Naive thymus-derived CD8-positive, alpha-beta T cell (primary cell): ENCODE results near the gene SSX2IP. TPM values are rescaled to one million over a fixed set of nuclear protein-coding genes. Genes with fewer than 3 reads are reported as not detected.

Source experiments
- ATAC-seq, 2 donors: fragments of 150-1000 bp; cut with Tn5 transposase in 1 of 2; sonication (Bioruptor Pico), chemical (Tn5 transposase) in 1 of 2; 1 replicate in 1 of 2; 2 replicates in 1 of 2; pipeline ENCODE4 v1.10.0; 2021; ENCODE audit warnings: mild to moderate bottlenecking in 2 of 2, moderate library complexity in 2 of 2
- POLR2A ChIA-PET: fragments of 350-600 bp; sonication (Branson Sonifier 250); formaldehyde crosslinking; loops from one replicate; lab custom pipeline; 2021; ENCODE audit warnings: antibody characterized with exemption; lab: Charles Lee
- DNase-seq, 10 donors: peaks; one replicate each; pipeline versions ENCODE4 v3.0.0 to v3.0.0-alpha.2; 2020 to 2022
- H3K27ac Mint-ChIP-seq, 10 donors: one replicate each; pipeline ENCODE4 v1.8.0; 2020 to 2022; ENCODE audit warnings: mild to moderate bottlenecking in 10 of 10, mixed read lengths in 10 of 10, moderate library complexity in 4 of 10, inconsistent platforms in 1 of 10
- H3K27me3 Mint-ChIP-seq, 5 donors: one replicate each; pipeline ENCODE4 v1.8.0; 2021 to 2022; ENCODE audit warnings: mixed read lengths in 5 of 5
- H3K36me3 Mint-ChIP-seq, 3 donors: one replicate each; pipeline ENCODE4 v1.8.0; 2020 to 2022; ENCODE audit warnings: mixed read lengths in 3 of 3, mild to moderate bottlenecking in 2 of 3, inconsistent platforms in 1 of 3
- H3K4me1 Mint-ChIP-seq, 4 donors: one replicate each; pipeline ENCODE4 v1.8.0; 2021 to 2022; ENCODE audit warnings: mixed read lengths in 4 of 4
- H3K4me3 Mint-ChIP-seq, 10 donors: one replicate each; pipeline ENCODE4 v1.8.0; 2020 to 2022; ENCODE audit warnings: mild to moderate bottlenecking in 10 of 10, mixed read lengths in 10 of 10, moderate library complexity in 6 of 10, inconsistent platforms in 1 of 10
- H3K9me3 Mint-ChIP-seq, 9 donors: one replicate each; pipeline ENCODE4 v1.8.0; 2020 to 2022; ENCODE audit warnings: mixed read lengths in 9 of 9, mild to moderate bottlenecking in 3 of 9, inconsistent platforms in 1 of 9, moderate library complexity in 1 of 9
- polyA plus RNA-seq, 3 donors: library from polyadenylated mRNA; unstranded; fragments of 300-500 nt; fragmentation: Illumina TruSeq; gene quantifications; one replicate each; pipeline ENCODE4 v1.2.3, GENCODE V29; 2021
- total RNA-seq, 8 experiments: library from RNA in 2 of 8; stranded (reverse) in 2 of 8; gene quantifications; one replicate each; pipeline ENCODE4 v1.2.3 and lab custom pipeline; 2021 to 2026

The SSX2IP gene
- total and polyA plus RNA-seq, 5 experiments from 2014 or later, result 6.9 to 11.4 (median 9.9) TPM

DNA sequence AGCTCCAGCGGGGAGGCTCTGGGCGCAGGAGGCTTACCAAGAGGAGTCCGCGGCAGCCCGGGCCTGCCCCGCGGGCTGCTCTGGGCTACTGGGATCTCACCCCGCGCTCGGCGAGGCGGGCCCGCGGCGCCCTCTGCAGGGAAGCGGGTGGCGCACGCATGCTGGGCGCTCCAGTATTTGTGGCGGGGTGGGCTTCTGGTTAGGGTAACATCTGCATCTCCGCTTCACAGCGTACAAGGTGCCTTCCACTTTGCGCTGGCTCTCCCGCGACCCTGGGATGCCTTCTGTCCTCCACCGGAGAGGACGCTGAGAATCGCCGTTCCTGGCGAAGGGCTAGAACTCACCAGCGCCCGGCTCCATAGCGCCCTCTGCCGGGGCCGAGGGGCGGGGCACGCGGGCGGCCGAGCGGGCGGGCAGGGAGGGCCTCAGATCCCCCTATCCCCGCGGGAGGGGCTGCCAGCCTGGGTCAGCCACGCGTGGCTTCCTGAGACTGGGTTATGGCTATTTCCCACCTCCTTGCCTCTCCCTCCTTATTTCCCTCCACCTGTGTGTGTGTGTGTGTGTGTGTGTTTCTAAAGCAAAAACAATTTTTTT is 69.4 kb downstream of the SSX2IP start:
- POLR2A ChIA-PET, result interaction anchor here (1.0 to 1.8 kb wide), 4 partner anchors 9 to 477 kb away, joined by 4 to 13 read pairs (median 6); partner anchors contain the start of genes CTBS and PRKACB

DNA sequence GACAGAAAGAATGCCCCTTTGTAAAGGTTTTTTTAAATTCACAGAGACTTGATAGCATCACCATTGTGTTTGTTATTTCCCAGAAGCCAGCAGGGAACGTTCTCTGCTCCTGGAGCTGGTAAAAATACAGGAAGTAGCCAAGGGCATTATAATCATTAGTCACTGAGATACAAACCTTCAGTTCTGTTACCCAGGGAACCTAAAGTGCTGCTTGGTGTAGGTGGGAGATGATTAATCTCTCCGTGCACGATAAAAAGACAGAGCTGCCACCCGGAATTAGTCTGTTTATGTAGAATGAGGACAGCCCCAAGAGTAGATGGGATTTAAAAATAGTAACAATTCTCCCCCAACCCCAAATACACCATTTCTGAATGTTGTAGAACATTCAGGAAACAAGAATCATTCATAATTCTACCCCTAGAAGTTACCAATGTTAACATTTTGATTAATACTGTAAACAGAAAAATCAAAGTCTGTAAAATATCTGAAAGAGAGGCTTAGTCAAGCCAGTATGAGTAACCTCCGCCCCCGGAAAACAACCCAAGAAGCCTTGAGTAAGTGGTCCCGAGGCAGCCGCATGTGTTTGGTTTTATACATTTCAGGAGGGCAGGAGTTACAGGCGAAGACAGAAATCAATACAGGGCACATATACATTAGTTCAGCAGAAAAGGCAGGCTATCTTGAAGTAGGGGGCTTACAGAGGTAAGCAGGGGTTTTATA is 70.7 kb downstream of the SSX2IP start:
- DNase-seq (no peak), ATAC-seq (no peak)
- POLR2A ChIA-PET, result interaction anchor here (1.1 to 1.8 kb wide), 5 partner anchors 8 to 178 kb away, joined by 4 to 13 read pairs (median 5); partner anchors contain the start of gene CTBS
- Mint-ChIP-seq H3K36me3 (no peaks in the 10 kb centered on the region), H3K4me3 (peak overlapping the region; percentile 6 to 96 (median 65)), H3K4me1 (peaks cover 2 to 11% (median 5%) of the 10 kb centered on the region in 4 donors), H3K27me3 (peaks cover 0 to 5% (median 0%) of the 10 kb centered on the region in 5 donors), H3K27ac (peak overlapping the region in 4 of 10 donors; percentile 34 to 68 (median 59)), H3K9me3 (peaks cover 0 to 4% (median 0%) of the 10 kb centered on the region in 9 donors)

More for the DNA sequence above, 69.4 kb downstream of the SSX2IP start:
- DNase-seq (peak; percentile 63 to 95 (median 82)), ATAC-seq (peak; percentile 94 to 95)
- Mint-ChIP-seq H3K27ac (peak overlapping the region in 8 of 10 donors; percentile 47 to 96 (median 83)), H3K9me3 (no peaks in the 10 kb centered on the region), H3K27me3 (peaks cover 0 to 4% (median under 1%) of the 10 kb centered on the region in 5 donors), H3K36me3 (no peaks in the 10 kb centered on the region), H3K4me1 (peaks cover 2 to 11% (median 5%) of the 10 kb centered on the region in 4 donors), H3K4me3 (peak overlapping the region; percentile 80 to 96 (median 92))

- H3K27me3 Mint-ChIP-seq, result peaks cover 0 to 6% (median 0%) of the 10 kb centered on the region in 5 donors
These were observed 72.9 kb downstream of the SSX2IP start for GRCh38 chr1:84617349-84617748.

GRCh38 chr1:84615790-84616189 is 74.5 kb downstream of the SSX2IP start:
- H3K4me1 Mint-ChIP-seq, result peaks cover 18 to 34% (median 27%) of the 10 kb centered on the region in 4 donors
- POLR2A ChIA-PET, result no interaction called here
- H3K27me3 Mint-ChIP-seq, result peaks cover 0 to 9% (median 0%) of the 10 kb centered on the region in 5 donors
- peaks cover 0 to 11% (median 5%) of the 10 kb centered on the region in 9 donors for H3K9me3 Mint-ChIP-seq
- H3K36me3 Mint-ChIP-seq, result peaks cover 0 to 5% (median 5%) of the 10 kb centered on the region in 3 donors
- ATAC-seq (no peak), DNase-seq (no peak)
- H3K4me3 Mint-ChIP-seq, result no peak overlapping the region
- H3K27ac Mint-ChIP-seq, result no peak overlapping the region

More at GRCh38 chr1:84617349-84617748, 72.9 kb downstream of the SSX2IP start:
- POLR2A ChIA-PET, result no interaction called here
- Mint-ChIP-seq H3K4me3 (no peak overlapping the region), H3K9me3 (peaks cover 0 to 11% (median 5%) of the 10 kb centered on the region in 9 donors), H3K36me3 (peaks cover 0 to 5% (median 5%) of the 10 kb centered on the region in 3 donors), H3K4me1 (peaks cover 7 to 19% (median 17%) of the 10 kb centered on the region in 4 donors), H3K27ac (no peak overlapping the region)
- ATAC-seq (no peak), DNase-seq (no peak)

- Mint-ChIP-seq H3K27me3 (peaks cover 0 to 5% (median 0%) of the 10 kb centered on the region in 5 donors), H3K4me3 (no peak overlapping the region), H3K36me3 (peaks cover 0 to 5% (median 5%) of the 10 kb centered on the region in 3 donors), H3K9me3 (peaks cover 0 to 15% (median 5%) of the 10 kb centered on the region in 9 donors), H3K4me1 (peaks cover 18 to 33% (median 22%) of the 10 kb centered on the region in 4 donors), H3K27ac (peak overlapping the region in 1 of 10 donors; percentile 66)
- POLR2A ChIA-PET, result interaction anchor here (0.6 to 0.9 kb wide), 2 partner anchors 40 to 82 kb away, joined by 4 to 5 read pairs; partner anchors contain the start of gene CTBS
- no peak for ATAC-seq
- DNase-seq, result no peak
These were observed 76.4 kb downstream of the SSX2IP start for GRCh38 chr1:84613887-84614286.

GRCh38 chr1:84613026-84613425 is 77.2 kb downstream of the SSX2IP start:
- peaks cover 0 to 15% (median 5%) of the 10 kb centered on the region in 9 donors for H3K9me3 Mint-ChIP-seq
- peaks cover 0 to 5% (median 5%) of the 10 kb centered on the region in 3 donors for H3K36me3 Mint-ChIP-seq
- POLR2A ChIA-PET, result interaction anchor here (0.8 to 4.0 kb wide), 4 partner anchors 39 to 178 kb away, joined by 4 to 41 read pairs (median 12); partner anchors contain the start of genes CTBS, GNG5, RPF1 and SPATA1
- H3K27me3 Mint-ChIP-seq, result peaks cover 0 to 5% (median 0%) of the 10 kb centered on the region in 5 donors
- peaks cover 18 to 33% (median 22%) of the 10 kb centered on the region in 4 donors for H3K4me1 Mint-ChIP-seq
- DNase-seq (no peak), ATAC-seq (no peak)
- H3K27ac Mint-ChIP-seq, result peak overlapping the region in 9 of 10 donors; percentile 87 to 97 (median 96)
- peak overlapping the region in 1 of 10 donors; percentile 37 for H3K4me3 Mint-ChIP-seq

GRCh38 chr1:84611796-84612195 is 78.5 kb downstream of the SSX2IP start:
- Mint-ChIP-seq H3K36me3 (peaks cover 0 to 6% (median 5%) of the 10 kb centered on the region in 3 donors), H3K27me3 (peaks cover 0 to 5% (median 0%) of the 10 kb centered on the region in 5 donors), H3K4me3 (peak overlapping the region; percentile 49 to 85 (median 66)), H3K4me1 (peaks cover 18 to 33% (median 22%) of the 10 kb centered on the region in 4 donors), H3K27ac (peak overlapping the region; percentile 88 to 97 (median 96)), H3K9me3 (peaks cover 0 to 15% (median 8%) of the 10 kb centered on the region in 9 donors)
- POLR2A ChIA-PET, result interaction anchor here (0.9 to 4.0 kb wide), 9 partner anchors 9 to 468 kb away, joined by 3 to 41 read pairs (median 7); partner anchors contain the start of genes CTBS, GNG5, PRKACB and RPF1
- DNase-seq (peak in 7 of 10 donors; percentile 12 to 67 (median 45)), ATAC-seq (peak; percentile 96)

- DNase-seq (no peak), ATAC-seq (peak in 1 of 2 donors; percentile 10)
- Mint-ChIP-seq H3K27ac (peak overlapping the region; percentile 88 to 97 (median 96)), H3K4me1 (peaks cover 18 to 33% (median 22%) of the 10 kb centered on the region in 4 donors), H3K9me3 (peaks cover 0 to 22% (median 14%) of the 10 kb centered on the region in 9 donors), H3K27me3 (peaks cover 0 to 5% (median 0%) of the 10 kb centered on the region in 5 donors), H3K36me3 (peaks cover 0 to 13% (median 12%) of the 10 kb centered on the region in 3 donors), H3K4me3 (peak overlapping the region in 9 of 10 donors; percentile 49 to 85 (median 67))
- POLR2A ChIA-PET, result interaction anchor here (0.9 to 4.0 kb wide), 8 partner anchors 10 to 467 kb away, joined by 3 to 41 read pairs (median 8); partner anchors contain the start of genes CTBS, GNG5, PRKACB and RPF1
These were observed 79.2 kb downstream of the SSX2IP start for GRCh38 chr1:84611091-84611490.

DNA sequence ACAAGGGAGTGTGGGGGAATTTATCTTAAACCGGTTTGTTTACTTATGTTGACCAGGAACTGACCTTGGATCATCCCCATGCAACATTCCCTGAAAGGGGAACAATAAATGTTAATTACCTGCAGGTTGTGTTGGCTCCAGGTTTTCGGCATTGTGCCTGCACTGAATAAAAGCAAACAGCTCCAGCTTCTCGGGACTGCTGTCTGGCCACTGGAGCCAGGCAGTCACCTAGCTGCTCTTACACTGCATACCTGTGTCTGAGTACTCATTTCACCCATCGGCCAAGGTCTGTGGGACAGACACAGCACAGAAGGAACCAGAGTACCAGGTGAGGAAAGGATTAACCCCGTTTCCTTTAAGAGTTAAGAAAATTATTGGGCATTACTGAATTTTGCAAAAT is 83.3 kb downstream of the SSX2IP start:
- H3K4me1 Mint-ChIP-seq, result peaks cover 12 to 16% (median 14%) of the 10 kb centered on the region in 4 donors
- DNase-seq (no peak), ATAC-seq (no peak)
- H3K27me3 Mint-ChIP-seq, result peaks cover 0 to 5% (median 0%) of the 10 kb centered on the region in 5 donors
- peaks cover 0 to 41% (median 31%) of the 10 kb centered on the region in 9 donors for H3K9me3 Mint-ChIP-seq
- H3K36me3 Mint-ChIP-seq, result peaks cover 0 to 40% (median 34%) of the 10 kb centered on the region in 3 donors
- POLR2A ChIA-PET, result interaction anchor here (2.9 kb wide), 1 partner anchor 33 kb away, joined by 11 read pairs; the partner anchor contains the start of gene CTBS
- no peak overlapping the region for H3K27ac Mint-ChIP-seq
- H3K4me3 Mint-ChIP-seq, result no peak overlapping the region

- H3K9me3 Mint-ChIP-seq, result peaks cover 0 to 41% (median 29%) of the 10 kb centered on the region in 9 donors
- H3K27me3 Mint-ChIP-seq, result peaks cover 0 to 1% (median 0%) of the 10 kb centered on the region in 5 donors
- ATAC-seq (no peak), DNase-seq (no peak)
- no peak overlapping the region for H3K4me3 Mint-ChIP-seq
- H3K27ac Mint-ChIP-seq, result no peak overlapping the region
- POLR2A ChIA-PET, result interaction anchor here (1.4 kb wide), 1 partner anchor 31 kb away, joined by 4 read pairs; the partner anchor contains the start of gene CTBS
- peaks cover 0 to 3% (median 0%) of the 10 kb centered on the region in 4 donors for H3K4me1 Mint-ChIP-seq
- peaks cover 0 to 41% (median 34%) of the 10 kb centered on the region in 3 donors for H3K36me3 Mint-ChIP-seq
These were observed 85.1 kb downstream of the SSX2IP start for GRCh38 chr1:84605157-84605556.

DNA sequence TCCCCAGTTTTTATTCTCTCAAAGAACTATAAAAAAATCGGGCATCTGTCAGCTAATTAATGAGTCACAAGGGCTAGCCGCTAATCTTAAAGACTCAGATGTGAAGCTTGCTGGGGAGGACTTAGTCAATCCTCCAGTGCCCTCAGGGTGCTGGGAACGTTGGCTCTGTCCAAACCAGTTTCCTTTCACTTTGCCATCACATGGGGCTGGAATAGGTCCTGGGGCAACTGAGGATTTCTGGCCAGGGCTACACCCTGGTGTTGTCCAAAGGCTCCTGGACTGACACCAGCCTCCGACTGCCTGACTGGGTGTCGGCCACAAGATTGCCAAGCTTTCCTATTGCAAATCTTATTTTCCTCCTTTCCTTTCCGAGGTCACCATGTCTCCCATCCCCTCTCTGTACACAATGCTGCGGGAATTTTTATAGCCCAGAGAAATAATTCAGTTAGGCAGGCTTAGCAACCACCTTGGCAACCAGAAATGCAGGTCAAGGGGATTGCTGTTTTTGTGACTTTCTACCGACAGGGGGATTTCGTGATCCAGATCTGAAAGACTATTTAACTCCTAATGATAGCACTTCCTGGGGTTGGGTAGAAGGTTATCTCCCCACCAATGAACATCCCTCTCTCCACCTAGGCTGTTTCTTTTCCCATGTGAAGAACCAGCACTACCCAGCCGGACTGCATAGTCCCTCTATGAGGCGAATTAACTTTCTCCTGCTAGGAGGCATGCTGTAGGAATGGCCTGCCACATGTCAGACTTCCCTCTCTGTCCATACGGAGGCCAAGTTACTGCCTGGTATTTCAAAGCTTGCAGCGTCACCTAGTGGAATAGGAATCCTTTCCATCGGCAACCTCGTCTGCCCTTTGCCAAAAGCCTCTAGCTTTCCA is 86.1 kb downstream of the SSX2IP start:
- Mint-ChIP-seq H3K4me3 (no peak overlapping the region), H3K4me1 (peaks cover 0 to 6% (median 2%) of the 10 kb centered on the region in 4 donors), H3K27me3 (peaks cover 0 to 1% (median 0%) of the 10 kb centered on the region in 5 donors), H3K9me3 (peaks cover 0 to 41% (median 29%) of the 10 kb centered on the region in 9 donors), H3K36me3 (peaks cover 0 to 41% (median 34%) of the 10 kb centered on the region in 3 donors), H3K27ac (peak overlapping the region in 1 of 10 donors; percentile 11)
- DNase-seq (no peak), ATAC-seq (no peak)
- POLR2A ChIA-PET, result no interaction called here
